Tibial nerve (tissue), 4 donors: ENCODE data around the gene RPS18.
A peak's percentile ranks its signal among the peaks of the same experiment; 100 is the strongest.

Experiments used
- CTCF ChIP-seq, 5 experiments: fragments of 200-600 bp in 3 of 5; fragments of 450-650 bp in 2 of 5; sonication (generic) in 3 of 5; IDR thresholded peaks; one replicate each; pipeline ENCODE4 v1.5.1; 2016 to 2019; ENCODE audit warnings: antibody characterized with exemption in 5 of 5, mild to moderate bottlenecking in 3 of 5, moderate library complexity in 2 of 5
- EP300 ChIP-seq, 2 donors: sonication (generic); formaldehyde crosslinking; IDR thresholded peaks; one replicate each; pipeline ENCODE4 v1.6.1; 2017; ENCODE audit warnings: antibody characterized with exemption in 2 of 2, mild to moderate bottlenecking in 1 of 2
- POLR2A ChIP-seq, 2 donors: fragments of 450-650 bp; IDR thresholded peaks; one replicate each; pipeline ENCODE4 v1.6.1; 2017; ENCODE audit warnings: antibody characterized with exemption in 2 of 2, mild to moderate bottlenecking in 2 of 2, moderate library complexity in 2 of 2

GRCh38 chr6:33248643-33248931 lies 23.3 kb upstream of the RPS18 start:
- TF ChIP-seq CTCF (IDR thresholded peaks at IDR 0.05): peak in 2 of 5 experiments; percentile 25 to 29
- TF ChIP-seq POLR2A (IDR thresholded peaks at IDR 0.05): no peak
- TF ChIP-seq EP300 (IDR thresholded peaks at IDR 0.05): no peak
